Stimulated activated CD4-positive, alpha-beta T cell treated with anti-CD3 and anti-CD28 coated beads, Interleukin-4, amount 100 ng/mL, for 48 hours (primary cell): ENCODE data around the gene DGCR2.
"Not testable (repeated sequence)": the region's sequence is repeated elsewhere in the genome, so short reads cannot be mapped to it uniquely, and the experiment has no call there.

Experiments used
- DNase-seq, 2 donors: peaks; one replicate each; pipeline ENCODE4 v3.0.0-alpha.2; 2020; ENCODE audit warnings: low read depth in 2 of 2

DGCR2 gene

GRCh38 chr22:19122143-19122751 is at the start of gene DGCR2:
TSS of gene DGCR2 (minus strand) at chr22:19122412. CDS start at chr22:19122206, 206 bp downstream.
- DNase-seq = peak; percentile 95 to 98

GRCh38 chr22:19169947-19170318 is 47.7 kb upstream of the DGCR2 start:
- DNase-seq = no peak

- DNase-seq = no peak
Observed at GRCh38 chr22:19169002-19169946, 47.1 kb upstream of the DGCR2 start.

GRCh38 chr22:19168088-19168890 is 46.1 kb upstream of the DGCR2 start:
- no peak for DNase-seq

GRCh38 chr22:19167106-19167869 is 45.1 kb upstream of the DGCR2 start:
- no peak for DNase-seq

- no peak for DNase-seq
Observed at GRCh38 chr22:19166421-19166820, 44.2 kb upstream of the DGCR2 start.

GRCh38 chr22:19164425-19164824 is 42.2 kb upstream of the DGCR2 start:
- no peak for DNase-seq

- not testable (repeated sequence) for DNase-seq
Observed at GRCh38 chr22:19158649-19159048, 36.4 kb upstream of the DGCR2 start.

- DNase-seq = not testable (repeated sequence)
Observed at GRCh38 chr22:19156109-19156508, 33.9 kb upstream of the DGCR2 start.

GRCh38 chr22:19152942-19153883 is 31.0 kb upstream of the DGCR2 start:
- no peak for DNase-seq

- DNase-seq = no peak
Observed at GRCh38 chr22:19151329-19152191, 29.3 kb upstream of the DGCR2 start.

GRCh38 chr22:19150482-19151328 is 28.5 kb upstream of the DGCR2 start:
- DNase-seq = no peak

- no peak for DNase-seq
Observed at GRCh38 chr22:19149991-19150390, 27.8 kb upstream of the DGCR2 start, which contains the start of gene GSC2. TSS of gene GSC2 (minus strand) at chr22:19150292. CDS start at chr22:19150283, 9 bp downstream.

- DNase-seq = peak in 1 of 2 donors; percentile 24
Observed at GRCh38 chr22:19149047-19149883, 27.1 kb upstream of the DGCR2 start.

GRCh38 chr22:19148417-19149046 is 26.3 kb upstream of the DGCR2 start:
- no peak for DNase-seq

- no peak for DNase-seq
Observed at GRCh38 chr22:19147195-19147780, 25.1 kb upstream of the DGCR2 start.
